Measurements from ENCODE around the gene NFASC.

NFASC gene

DNA sequence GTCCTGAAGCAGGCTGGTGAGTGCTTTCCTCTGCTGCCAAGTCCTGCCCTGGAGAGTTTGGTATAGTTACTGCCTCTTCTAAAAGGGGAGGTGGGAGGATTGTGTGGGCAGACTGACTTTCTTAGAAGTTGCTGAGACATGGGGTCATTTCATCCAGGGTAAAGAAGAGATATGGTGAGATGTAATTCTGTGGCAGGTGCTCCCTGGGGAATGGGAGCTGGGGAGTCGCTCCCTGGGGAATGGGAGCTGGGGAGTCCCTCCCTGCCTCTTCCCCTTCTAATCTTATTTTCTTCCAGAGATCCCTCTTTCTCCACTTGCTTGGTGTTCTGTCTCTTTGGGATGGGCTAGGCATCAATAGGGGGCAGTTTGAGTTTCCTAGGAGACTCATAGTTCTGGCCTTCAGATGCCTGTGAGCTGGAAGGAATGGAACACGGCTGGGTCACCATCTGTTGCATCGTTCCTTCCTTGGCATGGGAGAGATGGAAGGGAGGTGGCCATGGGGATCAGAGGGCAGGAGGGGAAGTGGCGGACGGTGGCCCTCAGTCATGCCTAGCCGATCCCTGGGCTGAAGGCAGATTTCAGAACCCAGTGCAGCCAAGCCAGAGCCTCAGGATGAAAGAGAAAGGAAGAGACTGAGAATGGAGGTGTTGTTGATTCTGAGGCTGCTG, 59.0 kb downstream of the NFASC start:
- DNase-seq, result no peak

DNA sequence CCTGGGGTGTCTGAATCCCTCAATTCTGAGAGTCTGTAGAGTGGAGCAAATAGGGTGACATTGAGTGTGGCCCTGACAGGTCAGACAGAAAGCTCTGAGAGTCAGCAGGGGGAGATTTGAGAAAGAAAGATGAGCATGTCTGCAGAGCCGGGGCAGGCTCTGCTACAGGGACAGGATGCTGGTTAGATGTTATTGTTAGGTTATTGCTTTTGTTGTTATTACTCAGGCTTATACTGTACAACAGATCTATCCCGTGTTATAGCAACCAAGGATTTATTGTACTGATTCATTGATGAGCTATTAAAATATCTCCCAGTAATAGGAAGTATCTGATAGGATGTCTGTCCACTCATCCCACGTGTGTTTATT, 59.5 kb downstream of the NFASC start:
- DNase-seq, result no peak

DNA sequence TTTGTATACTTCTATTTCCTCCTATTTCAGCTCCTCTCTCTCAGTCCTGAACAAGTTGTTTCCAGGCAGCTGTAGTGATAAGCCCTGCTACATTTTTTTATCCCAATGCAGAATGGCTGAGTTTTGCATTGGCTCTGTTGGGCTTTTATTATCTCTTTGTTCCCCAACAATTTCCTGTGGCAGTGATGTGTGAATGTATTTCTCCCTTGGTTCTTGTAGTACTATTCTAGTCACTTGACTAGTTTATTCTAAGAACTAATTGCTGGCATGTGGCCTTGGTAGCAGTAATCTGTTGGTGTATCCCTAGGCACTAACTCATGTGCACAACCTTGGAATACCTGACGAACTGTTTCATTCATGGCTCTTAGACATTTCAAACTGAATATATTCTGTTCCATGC, 60.7 kb downstream of the NFASC start:
- no peak for DNase-seq

DNA sequence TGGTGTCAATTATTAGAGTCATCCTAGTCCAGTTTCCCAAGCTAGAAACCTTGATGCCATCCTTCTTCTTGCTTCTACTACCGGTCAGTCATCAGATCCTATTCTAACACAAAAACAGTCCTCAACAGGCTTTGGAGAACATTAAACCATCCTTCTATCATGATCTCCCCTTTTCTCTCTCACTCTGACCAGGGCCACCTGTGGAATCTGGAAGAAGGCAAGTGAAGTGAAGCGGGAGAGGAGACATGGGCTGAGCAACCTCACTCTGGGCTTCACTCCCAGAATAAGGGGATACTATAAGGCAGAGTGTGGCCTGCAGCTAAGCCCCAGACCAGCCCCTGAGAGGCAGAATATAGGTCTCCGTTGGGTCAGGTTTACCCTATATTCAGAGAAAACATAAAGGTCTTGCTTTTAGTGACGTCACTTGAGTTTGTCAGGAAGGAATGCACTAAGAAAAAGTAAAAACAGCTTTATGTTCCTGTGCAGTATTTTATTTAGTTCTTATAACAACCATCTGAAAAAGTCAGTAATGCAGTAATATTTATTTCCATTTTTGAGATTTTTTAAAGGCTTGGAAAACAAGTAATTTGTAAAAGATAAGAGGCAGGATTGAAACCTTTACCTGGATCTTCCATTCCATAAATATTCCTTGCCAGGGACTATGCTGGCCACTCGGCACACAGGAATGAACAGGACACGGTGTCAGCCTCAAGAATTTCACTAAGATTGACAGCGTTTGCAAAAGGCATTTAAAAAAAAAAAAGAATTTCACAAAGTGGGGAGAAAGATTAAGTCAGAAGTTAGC, 61.3 kb downstream of the NFASC start:
- no peak for DNase-seq

DNA sequence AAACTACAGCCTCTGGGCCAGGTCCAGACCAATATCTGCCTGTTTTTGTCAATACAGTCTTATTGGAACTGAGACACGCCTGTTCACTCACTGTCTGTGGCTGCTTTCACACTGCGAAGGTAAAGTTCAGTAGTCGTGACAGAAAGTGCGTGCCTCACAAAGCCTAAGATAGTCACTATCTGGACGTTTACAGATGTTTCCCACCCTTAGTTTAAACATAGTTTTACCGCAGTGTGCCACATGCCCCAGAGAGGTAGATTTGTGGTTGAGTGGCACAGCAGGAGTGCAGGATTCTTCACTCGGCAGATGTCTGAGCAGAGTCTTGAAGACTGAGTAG, 61.9 kb downstream of the NFASC start:
- no peak for DNase-seq

DNA sequence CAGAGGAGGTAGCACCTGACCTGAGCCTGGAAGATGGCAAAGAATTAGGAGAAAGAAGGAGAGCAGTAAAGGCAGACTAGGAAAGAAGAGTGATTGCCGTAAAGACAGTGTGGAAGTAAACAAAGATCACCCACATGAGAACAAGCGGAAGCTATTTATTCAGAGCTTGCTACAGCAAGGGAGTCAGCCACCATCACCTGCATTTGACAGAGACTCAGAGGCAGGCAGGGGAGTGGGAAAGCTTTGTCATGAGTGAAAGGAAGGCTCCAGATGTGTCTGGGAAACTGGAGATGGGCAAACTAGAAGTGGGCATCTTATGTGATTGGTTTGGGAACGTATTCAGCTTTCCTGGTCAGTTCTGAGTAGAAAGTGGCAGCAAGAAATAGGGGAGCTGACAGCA, 64.5 kb downstream of the NFASC start:
- no peak for DNase-seq

DNA sequence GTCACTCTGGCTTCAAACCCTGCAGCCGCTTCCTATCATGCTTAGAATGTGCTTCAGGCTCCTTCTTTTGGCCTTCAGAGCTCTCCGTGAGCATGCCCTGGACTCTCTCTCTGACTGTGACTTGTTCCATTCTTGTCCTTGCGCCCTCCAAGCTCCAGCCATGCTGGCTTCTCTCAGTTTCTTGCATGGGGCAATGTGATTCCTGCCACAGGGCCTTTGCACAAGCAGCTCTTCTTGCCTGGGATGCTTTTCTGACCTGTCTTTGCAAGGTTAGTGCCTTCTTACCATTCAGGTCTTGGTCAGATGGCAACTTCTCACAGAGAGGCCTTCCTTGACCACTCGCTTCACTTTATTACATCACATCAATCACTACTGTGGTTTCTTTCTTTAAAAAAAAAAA, 66.1 kb downstream of the NFASC start:
- no peak for DNase-seq

DNA sequence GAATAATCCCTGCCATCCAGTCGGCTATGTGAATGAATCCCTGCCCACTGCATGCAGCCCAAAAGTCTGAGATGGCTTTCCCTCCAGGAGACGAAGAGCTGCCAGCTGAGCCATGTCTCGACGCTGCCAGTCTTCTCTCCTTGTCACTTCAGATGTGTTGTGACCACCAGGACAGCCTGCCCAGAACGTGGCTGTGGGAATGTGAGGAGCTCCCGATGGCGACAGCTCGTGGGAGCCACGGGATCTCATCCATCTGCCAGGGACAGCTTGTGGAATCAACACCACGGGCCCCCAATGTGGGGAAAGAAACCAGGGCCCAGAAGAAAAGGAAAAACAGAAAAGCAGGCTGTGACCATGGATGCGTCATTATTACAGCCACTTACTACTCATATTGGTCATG, 67.2 kb downstream of the NFASC start:
- no peak for DNase-seq

DNA sequence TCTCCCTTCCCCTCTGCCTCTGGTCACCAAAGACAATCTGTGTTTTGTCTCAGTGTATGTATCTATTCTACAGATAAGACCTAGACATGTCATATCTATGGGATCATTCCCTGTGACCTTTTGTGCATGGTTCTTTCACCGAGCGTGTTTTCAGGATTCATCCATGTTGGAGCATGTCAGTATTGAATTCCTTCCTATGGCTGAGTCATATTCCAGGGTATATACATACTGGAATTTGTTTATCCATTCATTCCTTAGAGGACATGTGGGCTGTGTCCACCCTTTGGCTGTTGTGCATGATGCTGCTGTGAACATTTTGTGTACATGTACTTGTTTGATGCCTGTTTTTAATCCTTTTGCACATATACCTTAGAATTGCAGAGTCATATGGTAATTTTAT, 69.9 kb downstream of the NFASC start:
- DNase-seq, result no peak

DNA sequence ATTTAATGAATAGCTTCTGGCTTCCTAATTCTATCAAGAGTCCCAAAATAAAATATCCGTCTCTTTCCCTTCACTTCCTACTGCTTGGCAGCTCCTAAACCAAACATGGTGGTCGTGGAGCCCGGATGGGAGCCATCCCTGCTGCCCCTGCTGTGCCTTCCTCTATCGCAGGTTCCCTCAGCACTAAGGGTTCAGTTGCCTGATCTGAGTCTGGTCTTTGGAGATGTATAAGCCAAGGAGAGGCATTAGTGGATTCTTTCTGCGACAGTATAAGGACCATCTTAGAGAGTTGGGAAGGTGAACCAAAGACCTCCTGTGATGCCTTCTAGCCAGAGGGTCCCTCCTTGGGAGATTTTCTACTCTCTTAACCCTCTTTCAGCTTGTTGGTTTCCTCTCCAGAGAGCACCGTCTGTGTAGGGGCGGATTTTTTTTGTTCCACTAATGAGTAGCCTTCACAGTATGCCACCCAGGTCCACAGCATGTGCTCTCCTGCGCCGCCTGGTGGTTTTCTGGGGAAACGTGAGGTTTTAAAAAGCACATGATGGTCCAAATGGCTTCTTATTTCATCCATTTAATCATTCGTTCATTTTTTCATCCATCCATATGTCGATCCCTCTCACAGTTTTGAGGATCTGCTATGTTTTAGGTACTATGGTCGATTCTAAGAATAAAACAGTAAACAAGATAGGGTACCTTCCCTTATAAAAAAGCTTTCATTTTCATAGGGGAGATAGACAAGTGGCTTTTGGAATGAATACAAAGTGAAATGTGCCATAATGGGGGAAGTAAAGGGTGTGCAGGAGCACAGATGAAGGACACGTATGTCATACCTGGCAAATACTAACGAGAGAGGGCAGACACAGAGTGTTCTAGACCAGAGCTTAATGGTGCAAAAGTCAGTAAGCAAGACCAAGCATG, 71.0 kb downstream of the NFASC start:
- no peak for DNase-seq

DNA sequence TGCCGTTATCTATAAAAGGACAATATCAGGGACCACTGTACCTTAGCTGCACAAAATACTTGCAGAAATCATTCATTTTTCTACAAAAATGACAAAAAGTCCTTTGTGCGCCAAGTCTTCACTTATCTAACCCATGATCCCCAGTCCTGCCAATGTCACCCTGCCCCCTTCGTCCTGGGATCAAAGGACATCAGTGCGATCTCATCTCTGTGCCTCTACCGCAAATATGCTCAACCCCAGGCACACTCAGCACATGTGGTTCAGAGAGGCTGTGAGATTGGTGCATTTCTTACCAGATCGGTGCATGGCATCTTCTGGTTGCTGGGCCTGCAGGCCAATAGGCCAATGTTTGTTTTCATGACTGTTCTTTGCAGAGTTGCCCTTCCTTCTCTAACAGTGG, 72.8 kb downstream of the NFASC start:
- DNase-seq, result no peak

DNA sequence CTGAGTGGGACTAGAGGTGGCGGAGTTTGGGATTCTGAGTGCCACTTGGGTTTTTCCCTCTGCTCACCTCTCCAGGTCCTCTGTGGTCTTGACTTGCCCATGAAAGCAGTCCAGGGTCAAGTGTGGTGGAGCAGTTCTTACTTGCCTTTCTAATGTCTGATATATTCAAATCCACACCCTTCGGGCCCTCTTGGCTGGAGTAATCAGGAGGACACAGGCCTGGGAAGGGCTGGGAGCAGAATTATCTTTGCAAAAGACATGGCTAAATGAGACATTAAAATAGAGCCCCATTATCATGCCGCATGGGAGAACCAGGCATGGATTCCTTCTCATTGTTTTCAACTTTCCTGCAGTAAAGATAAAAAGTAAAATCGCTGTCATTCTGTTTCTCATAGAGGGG, 74.0 kb downstream of the NFASC start:
- DNase-seq, result no peak

DNA sequence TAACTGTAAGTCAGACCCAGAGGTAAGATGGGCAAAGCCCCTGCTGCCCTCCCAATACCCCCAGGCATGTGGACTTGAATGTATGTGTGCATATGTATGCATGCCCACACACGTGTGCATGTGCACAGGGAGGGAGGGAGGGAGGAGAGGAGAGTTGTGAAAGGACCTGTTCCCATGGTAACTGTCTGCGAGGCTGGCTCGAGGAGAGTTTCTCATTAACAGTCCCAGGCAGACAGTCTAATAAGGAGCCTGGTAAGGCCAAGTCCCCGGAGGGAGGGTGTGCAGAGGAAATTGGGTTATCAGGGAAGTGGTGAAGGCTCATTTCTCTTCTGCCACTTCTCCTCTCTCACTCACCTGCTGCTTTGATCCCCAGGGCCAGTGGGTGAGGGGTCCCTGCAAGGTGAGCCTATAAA, 74.9 kb downstream of the NFASC start:
- DNase-seq, result no peak

DNA sequence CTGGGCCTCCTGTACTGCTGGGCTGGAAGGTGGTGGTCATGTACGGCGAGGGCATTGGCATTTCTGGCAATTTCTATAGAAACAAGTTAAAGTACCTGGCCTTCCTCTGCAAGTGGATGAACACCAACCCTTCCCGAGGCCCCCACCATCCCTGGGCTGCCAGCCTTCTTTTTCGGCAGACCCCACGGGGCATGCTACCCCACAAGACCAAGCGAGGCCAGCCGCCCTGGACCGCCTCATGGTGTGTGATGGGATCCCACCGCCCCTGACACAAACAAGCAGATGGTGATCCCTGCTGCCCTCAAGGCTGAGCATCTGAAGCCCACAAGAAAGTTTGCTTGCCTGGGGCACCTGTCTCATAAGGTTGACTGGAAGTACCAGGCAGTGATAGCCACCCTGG, 76.0 kb downstream of the NFASC start:
- no peak for DNase-seq

DNA sequence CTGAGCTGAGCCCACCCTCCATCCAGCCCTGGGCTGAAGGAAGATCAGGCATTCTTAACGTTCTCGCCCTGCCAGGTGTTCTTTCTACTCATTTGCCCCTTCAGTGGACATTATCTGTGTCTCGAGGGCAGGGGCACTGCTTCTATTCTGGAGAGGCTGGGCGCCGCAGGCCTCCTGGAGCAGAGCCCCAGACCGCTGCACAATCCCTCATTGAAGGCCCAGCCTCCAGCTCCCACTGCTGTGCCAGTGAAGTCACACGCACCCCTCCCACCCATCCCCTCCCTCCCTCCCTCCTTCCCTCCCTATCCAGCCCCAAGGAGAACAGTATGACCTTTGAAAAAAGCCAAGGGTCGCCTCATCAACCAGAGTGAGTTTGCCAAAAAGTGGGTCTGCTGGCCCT, 76.7 kb downstream of the NFASC start:
- no peak for DNase-seq

DNA sequence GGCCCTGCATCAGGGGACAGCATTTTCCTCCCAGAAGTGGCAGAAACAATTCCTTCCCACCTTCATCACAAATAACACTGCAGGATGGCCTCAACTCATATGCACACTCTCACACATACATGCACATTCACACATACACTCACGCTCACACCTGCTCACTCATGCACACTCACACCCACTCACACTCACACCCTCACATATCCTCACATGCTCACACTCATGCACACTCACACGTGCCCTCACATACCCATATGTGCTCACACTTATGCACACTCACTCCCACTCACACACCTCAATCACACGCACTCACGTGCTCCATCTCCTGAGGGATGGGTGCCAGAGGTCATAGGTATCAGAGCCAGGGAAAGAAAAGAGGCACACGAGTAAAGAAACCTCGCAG, 77.1 kb downstream of the NFASC start:
- DNase-seq, result no peak

DNA sequence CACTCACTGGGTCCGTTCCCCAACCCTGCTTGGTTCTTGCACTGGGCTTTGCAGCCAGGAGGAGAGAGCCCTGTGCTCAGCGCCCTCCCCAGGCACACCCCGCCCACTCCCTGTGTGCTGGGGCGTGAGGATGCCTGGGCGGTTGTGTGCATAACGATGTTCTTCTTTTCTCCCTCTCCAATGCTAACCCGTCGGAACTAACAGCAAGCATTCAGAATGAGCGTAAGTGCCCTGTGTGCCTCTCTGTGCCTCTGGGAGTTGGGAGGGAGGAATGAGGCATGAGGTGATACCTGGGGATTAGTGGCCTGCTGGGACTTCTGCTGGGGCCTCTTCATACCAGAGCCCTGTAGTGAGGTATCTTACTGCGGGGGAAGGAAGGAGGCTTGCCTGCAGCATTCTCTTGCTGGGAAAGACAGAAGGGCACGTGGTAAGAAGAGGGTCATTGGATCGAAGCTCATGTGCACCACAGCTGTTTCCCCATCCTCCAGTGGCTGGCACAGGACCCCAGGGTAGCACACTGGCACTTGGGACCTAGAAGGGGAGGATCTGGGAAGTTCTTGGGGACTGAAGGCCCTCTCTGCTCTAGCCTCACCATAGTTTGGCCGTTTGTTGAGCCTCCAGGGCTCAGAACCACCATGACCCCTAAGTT, 79.8 kb downstream of the NFASC start:
- no peak for DNase-seq

DNA sequence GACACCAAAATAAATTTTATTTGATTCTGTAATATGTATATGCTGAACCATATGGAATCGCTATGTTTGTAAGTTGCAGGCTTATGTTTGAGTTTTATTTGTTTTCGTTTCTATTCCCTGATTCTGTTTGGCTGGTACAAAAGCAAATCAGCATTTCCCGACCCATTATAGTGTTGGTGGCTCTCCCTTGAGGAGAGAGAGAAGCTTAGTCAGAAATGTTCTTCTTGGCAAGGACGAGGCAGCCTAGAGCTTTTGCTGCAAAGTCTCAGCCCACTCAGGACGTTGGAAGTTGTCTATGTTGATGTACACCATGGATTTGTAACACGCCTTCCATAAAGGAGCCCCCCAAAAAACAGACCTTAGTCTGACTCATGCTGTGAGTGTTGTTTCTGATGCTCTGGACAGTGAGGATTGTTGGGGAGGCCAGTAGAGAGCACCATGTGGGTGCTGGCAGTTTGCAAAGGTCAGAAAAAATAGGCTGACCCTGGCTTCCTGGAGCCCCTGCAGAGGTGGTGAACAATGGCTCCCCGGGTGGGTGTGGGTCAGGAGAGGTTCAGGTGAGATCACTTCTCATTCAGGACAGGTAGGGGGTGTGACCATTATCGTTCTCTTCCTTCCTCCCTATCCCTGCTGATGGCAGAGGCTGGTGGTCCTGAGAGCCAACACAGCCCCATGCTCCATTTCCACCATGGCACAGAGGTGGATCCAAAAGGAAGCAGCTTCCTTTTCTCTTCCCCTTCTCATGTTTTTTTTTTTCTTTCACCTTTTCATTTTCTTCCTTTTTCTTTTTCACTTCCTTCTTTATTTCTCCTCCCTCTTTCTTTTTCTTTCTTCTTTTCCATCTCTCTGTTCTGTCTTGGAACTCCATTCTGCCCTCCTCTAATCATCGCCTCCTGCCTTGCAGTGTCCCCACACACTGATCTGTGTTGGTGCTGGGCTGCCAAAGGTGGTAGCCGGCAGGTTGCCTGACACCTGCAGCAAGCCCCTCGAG, 88.0 kb downstream of the NFASC start:
- DNase-seq, result no peak

DNA sequence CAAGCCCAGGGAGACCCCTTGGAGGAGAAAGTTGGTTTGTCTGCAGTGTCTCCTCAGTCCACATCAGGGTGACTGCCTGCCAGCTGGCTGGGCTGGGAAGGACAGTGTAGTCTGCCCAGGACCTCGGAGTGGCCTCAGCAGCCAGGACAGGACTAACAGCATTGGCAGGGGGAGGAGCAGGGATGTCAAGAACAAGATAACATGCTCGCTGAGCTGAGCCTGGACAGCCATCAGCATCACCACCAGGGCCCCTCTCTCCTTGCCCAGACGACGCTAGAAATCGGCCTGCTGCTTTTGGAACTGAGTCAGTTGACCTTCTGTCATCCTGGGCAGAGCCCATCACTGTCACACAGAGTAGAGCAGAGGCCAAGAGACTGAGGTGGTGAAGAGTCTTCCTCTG, 88.7 kb downstream of the NFASC start:
- DNase-seq, result no peak

DNA sequence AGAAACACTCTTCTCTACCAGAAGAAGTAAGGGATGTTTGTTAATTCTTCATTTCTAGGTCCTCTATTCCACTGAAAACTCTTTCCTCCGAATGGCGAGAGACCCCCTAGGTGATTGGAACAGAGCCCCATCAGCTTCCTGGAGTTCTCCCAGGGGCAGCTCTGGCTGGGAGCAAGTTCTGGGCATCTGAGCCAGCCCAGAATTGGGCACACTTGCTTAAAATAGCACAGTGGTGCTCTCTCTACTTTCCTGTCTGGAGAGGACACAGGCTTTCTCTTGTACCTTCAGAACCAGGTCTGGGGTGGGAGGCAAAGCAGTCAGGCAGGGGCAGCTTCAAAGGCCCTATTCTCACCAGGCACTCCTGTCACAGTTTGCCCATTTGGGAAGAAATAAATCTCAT, 89.2 kb downstream of the NFASC start:
- DNase-seq, result no peak

DNA sequence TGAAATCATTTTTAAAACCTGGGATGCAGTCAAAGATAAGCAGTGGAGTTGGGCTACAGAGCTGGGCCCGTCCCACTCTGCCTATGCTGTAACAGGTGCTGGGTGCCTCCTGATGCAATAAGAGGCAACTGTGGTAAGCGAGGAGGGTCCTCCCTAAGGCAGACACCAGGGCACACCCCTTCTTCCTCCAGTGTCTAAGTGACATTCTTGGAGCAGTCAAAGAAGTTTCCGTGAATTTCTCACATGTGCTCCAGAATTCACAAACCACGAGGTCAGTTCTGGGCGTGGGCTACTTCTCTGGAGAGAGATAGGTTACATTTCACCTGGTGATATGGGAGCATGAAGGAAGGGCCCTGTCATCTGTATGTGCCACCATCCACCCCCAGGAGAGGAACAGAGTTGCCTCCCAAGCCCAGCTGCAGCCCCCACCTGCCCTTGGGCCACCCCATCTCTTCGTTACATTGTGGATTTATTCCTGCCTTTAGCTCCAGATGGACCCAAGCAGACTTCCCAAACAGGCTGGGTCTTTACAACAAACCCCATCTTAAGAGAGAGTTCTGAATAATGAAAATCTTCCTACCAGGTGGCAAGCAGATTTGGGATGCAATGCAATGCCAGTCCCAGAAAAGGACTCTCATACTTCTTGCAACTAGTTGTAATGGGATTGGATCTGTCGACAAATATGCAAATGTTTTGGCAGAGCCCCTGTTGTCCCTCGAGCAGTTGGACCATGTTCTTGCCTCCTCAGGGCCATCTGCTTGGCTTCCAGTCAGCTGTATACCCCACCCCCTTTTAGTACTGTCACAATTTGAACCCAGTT, 89.9 kb downstream of the NFASC start:
- DNase-seq, result no peak
